ENCODE measurements around the gene MAP2K5.

Gene MAP2K5

GRCh38 chr15:67809866-67810265 lies 267.4 kb downstream of the MAP2K5 start:
- DNase-seq, result no peak

GRCh38 chr15:67812241-67812644 lies 269.7 kb downstream of the MAP2K5 start:
- DNase-seq, result no peak

DNA sequence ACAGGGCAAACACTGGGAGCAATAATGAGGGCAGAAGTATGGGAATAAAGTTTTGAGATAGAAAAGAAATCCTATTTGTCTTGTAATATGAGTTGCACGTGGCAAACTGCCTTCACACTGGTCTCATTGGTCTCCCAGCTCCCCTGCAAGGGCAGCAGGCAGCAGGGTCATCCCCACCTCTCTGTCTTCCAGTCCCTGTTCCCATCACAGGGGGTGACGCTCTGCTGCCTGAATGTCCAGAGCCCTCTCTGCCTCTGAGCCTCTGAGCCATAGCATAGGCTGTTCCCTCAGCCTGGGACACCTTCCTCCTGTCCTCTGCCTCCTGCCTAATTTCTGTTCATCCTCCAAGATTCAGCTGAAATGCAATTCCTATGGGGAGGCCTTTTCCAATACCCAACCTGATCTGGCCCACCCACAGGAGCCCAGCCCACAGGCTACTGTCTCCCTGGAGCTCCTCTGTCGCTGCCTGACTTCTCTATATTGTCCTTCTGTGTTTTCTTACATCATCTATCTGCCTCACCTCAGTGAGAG lies 270.7 kb downstream of the MAP2K5 start:
- DNase-seq, result no peak

DNA sequence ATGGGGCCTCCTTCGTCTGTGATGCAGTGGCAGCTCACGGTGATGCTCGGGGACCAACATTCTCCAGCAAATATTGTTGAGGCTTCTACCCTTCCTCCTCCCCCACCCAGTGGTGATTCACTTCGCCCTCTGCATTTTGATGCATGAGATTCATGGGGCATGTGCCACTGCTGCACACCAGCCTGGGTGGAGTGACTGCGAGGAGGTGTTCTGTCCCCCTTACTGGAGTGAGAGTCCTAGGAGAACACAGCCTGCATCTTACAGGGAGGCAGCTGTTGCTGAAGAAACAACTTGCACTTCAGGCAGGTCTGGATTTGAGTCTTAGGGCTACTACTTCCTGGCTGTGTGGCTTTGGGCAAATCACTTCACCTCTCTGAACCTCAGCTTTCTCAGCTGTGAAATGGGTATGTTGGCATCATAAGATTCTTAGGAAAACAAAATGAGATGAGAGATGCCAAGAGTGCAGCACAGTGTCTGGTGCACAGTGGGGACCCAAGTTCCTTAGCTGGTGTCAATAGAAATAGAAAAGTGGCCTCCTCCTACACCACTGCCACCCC lies 272.6 kb downstream of the MAP2K5 start:
- DNase-seq, result no peak

DNA sequence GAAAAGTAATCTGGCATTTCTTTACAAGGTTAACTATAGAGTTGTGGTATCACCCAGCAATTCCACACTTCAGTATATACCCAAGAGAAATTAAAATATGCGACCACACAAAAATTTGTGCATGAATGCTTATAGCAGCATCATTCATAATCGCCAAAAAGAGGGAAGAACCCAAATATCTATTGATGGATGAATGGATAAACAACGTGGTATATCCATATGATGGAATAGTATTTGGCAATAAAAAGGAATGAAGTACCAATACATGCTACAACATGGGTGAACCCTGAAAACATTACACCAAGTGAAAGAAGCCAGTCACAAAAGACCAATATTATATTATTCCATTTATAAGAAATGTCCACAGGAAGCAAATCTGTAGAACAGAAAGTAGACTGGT lies 274.2 kb downstream of the MAP2K5 start:
- no peak for DNase-seq

GRCh38 chr15:67818464-67818863 lies 276.0 kb downstream of the MAP2K5 start:
- no peak for DNase-seq

DNA sequence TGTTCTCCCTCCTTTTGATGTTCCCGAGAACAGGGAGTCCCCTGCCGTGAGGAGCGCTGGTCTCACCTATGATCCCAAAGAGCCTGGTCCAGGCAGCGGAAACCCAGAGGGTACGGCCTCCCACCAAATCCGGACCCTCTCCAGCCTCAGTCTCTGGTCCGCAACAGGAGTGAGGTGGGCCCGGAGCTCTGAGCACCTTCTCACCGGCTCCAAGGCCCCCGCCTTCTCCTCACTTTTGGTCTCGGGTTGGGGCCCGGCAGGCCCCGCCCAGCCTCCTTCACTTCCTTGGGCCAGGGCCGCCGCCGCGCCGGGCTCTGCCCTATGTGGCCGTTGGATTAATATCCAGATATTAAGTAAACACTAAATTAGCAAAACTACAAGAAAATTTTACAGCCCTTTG lies 277.1 kb downstream of the MAP2K5 start:
- DNase-seq, result no peak

DNA sequence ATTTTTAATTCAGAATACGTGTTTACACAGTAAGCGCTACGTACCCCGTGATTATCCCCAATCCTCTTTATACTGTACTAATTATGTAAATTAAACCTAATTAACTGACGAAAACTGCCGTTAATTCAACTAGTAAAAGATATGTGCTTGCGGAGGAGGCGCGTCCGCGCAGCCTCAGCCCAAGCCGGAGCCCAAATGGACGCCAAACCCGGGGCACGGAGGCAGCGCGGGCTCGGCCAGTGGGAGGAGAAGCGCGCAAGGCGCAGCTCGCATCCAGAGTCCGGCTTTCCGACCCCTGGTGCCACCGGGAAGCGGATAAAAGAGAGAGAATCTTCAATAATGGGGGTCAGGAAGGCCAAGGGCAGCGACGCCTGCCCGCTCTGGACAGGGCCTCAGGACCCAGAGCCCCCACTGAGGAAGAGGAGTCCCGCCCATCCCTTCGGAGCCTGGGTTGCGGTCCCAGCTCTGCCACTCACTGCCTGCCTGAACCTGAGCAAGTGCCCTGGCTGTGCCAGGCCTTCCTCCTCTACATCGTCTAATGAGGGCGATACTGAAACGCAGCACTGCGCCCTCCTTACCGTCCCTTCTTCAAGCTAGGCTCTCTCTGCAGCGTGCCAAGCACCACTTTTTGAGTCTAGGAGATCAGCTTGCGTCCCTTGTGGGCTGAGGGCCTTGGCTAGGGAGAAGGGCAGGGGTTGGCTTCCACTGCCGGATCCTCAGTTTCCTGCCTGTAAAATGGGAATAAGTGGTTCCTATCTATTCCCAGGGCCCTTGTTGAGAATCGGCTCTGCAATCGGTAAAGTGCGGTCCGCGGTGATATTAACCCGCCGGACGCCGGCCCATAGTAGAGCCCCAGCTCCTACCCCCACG lies 277.9 kb downstream of the MAP2K5 start:
- no peak for DNase-seq

GRCh38 chr15:67820992-67821783 lies 278.7 kb downstream of the MAP2K5 start:
- no peak for DNase-seq

DNA sequence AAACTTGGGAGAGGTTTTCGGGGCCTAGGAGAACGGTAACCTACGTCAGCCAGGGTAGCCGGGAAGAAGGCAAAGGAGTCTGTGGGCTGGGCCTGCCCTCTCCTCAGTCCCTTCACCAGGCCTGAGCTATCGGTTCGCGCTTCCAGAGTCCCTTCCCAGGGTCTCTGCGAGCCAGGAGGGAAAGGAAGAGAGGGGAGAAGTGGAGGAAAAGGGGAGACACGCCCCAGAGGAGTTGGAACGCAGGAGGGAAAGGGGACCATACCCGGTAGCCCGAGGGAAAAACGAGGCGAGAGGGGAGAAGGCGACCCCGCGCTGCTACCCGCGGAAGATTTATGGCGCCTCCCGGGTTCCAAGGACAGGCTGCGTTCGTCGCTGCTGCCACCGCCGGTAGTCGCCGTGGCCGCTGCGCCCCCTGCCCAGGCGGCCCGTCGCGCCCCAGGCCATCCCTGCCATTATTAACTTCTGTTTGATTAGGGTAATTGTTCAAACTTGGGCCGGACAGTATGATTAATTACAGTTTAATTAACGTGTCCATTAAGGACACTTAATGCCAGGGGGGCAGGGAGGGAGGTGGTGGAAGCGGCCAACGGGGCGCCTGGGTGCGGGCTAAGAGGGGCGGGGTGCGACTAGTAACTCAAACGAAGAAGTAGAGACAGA lies 279.4 kb downstream of the MAP2K5 start:
- DNase-seq, result peak in 1 of 2 experiments; percentile 77

GRCh38 chr15:67822537-67823313 lies 280.2 kb downstream of the MAP2K5 start:
- DNase-seq, result peak in 1 of 2 experiments; percentile 83

DNA sequence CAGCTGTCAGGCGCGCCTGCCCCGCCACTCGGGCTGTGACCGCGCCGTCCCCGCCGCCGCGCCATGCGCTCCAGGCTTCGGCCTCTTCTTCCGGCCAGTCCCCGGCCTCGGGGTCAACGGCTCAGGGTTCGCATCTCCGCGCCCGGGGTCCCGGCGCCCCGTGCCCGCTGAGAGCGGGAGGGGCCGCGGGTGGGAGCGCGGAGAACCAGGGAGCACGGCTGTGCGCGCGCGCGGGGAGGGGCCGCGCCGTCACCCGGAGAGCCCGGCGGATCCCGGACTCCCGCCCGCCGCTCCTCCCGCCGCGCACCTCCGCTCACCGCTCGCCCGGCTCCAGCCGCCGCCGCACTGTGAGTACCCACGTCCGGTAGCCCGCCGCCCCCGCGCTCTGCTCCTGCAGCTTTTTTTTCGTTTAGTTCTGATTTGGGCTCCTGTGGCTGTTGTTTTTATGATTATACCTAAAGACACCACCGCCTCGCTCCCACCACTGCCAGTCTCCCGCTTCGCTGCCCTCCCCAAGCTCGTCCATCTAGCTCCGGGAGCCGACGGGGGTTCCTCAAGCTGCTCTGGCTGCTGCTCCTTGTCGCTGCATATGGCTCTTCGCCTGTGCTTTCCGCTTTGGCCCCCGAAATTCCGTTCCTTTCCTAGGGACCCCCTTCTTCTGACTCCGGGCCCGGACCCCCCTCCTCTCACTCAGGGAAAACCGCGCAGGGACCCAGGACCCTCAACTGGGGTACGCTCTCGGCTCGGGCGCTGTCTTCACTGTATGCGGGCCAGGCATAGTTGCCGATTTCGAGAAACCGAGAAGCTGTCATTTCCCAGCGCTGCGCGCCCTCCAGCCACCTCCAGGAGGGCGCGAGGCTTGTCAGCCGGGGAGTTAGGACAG lies 281.1 kb downstream of the MAP2K5 start:
- DNase-seq, result peak in 1 of 2 experiments; percentile 78

GRCh38 chr15:67824197-67824968 lies 281.9 kb downstream of the MAP2K5 start:
- DNase-seq, result peak in 1 of 2 experiments; percentile 53

GRCh38 chr15:67824976-67825880 lies 282.7 kb downstream of the MAP2K5 start, which contains the start of gene SKOR1:
Gene SKOR1 (plus strand): TSS chr15:67825509. CDS start chr15:67825603, 94 bp downstream.
- peak in 1 of 2 experiments; percentile 53 for DNase-seq

DNA sequence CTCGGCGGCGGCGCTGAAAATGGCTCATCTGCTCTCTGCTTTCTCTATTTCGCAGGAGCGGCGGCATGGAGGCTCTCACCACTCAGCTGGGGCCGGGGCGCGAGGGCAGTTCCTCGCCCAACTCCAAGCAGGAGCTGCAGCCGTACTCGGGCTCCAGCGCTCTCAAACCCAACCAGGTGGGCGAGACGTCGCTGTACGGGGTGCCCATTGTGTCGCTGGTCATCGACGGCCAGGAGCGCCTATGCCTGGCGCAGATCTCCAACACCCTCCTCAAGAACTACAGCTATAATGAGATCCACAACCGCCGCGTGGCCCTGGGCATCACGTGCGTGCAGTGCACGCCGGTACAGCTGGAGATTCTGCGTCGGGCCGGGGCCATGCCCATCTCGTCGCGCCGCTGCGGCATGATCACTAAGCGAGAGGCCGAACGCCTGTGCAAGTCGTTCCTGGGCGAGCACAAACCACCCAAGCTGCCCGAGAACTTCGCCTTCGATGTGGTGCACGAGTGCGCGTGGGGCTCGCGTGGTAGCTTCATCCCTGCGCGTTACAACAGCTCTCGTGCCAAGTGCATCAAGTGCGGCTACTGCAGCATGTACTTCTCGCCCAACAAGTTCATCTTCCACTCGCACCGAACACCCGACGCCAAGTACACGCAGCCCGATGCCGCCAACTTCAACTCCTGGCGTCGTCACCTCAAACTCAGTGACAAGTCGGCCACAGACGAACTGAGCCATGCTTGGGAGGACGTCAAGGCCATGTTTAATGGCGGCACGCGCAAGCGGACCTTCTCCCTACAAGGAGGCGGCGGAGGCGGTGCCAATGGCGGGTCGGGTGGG lies 283.6 kb downstream of the MAP2K5 start:
- DNase-seq, result no peak

GRCh38 chr15:67826717-67827561 lies 284.4 kb downstream of the MAP2K5 start:
- no peak for DNase-seq

All from NCI-H526 (cell line).